Measurements from ENCODE around the gene AGAP1. TPM values are rescaled to one million over a fixed set of nuclear protein-coding genes. Genes with fewer than 3 reads are reported as not detected.

AGAP1 gene
- polyA plus RNA-seq, 2 of the 4 experiments (the other 2 are of a cell fraction) = 20.2 to 21.9 TPM

DNA sequence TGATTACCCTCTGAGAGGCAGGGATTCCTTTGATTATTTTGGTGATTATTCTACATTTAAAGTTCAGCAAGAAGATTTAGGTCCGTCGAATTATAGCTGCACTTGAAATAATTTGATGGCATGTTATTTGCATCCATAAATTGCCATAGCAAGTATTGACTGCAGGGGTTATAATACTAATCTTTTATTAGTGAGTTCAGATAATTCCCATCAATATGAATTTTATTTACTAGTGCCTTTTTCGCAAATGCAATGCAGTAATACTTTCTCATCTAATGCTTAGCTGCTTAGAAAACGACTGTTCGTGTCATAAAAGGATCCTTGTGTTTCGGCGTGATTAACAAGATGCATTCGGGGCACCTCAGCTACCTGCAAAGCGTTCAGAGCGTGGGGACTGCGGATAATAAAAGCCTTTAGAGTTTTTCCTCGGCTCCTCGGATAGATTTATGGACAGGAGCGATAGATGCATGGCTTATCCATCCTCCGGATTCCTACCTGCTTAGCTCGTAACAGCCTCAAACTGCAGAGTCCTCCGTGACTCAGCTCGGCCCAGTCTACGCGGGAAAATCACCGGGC lies 676.8 kb downstream of the AGAP1 start:
- H3K4me2 ChIP-seq = no peak overlapping the region
- ChIA-PET CTCF (interaction anchor here (2.1 to 3.7 kb wide), 2 partner anchors 10 to 391 kb away, joined by 8 to 17 read pairs; no protein-coding TSS in a partner anchor), POLR2A (no interaction called here)
- no peaks in the 10 kb centered on the region for H3K9me3 ChIP-seq
- DNase-seq (ENCODE audit: low read depth in 1 of 2, low spot score in 1 of 2) = no peak
- ATAC-seq = no peak
- 92% methylated on average over 21 of the region's 21 CpGs for WGBS (ENCODE audit: missing lambda C conversion rate)
- TF ChIP-seq, protein P1, sequence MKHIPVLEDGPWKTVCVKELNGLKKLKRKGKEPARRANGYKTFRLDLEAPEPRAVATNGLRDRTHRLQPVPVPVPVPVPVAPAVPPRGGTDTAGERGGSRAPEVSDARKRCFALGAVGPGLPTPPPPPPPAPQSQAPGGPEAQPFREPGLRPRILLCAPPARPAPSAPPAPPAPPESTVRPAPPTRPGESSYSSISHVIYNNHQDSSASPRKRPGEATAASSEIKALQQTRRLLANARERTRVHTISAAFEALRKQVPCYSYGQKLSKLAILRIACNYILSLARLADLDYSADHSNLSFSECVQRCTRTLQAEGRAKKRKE (CRISPR knock-in tag; IDR thresholded peaks at IDR 0.05; ENCODE audit: low read depth) = no peak
- no peak for TF ChIP-seq ZNF302 (CRISPR knock-in tag; IDR thresholded peaks at IDR 0.05)
- no peak for TF ChIP-seq CHD2 (IDR thresholded peaks at IDR 0.05; ENCODE audit: low read length, partially characterized antibody)
- no peak for TF ChIP-seq HDAC2 (IDR thresholded peaks at IDR 0.05)
- TF ChIP-seq FOSL2 (IDR thresholded peaks at IDR 0.05) = no peak
- no peak for TF ChIP-seq FOSL2 (CRISPR knock-in tag; IDR thresholded peaks at IDR 0.05)
- no peak for TF ChIP-seq FOSB (CRISPR knock-in tag; IDR thresholded peaks at IDR 0.05)
- no peak for TF ChIP-seq HOXB13 (CRISPR knock-in tag; IDR thresholded peaks at IDR 0.05; ENCODE audit: low read depth)
- TF ChIP-seq, protein P2, sequence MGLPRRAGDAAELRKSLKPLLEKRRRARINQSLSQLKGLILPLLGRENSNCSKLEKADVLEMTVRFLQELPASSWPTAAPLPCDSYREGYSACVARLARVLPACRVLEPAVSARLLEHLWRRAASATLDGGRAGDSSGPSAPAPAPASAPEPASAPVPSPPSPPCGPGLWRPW (IDR thresholded peaks at IDR 0.05) = no peak
- no peak for TF ChIP-seq FOXS1 (CRISPR knock-in tag; IDR thresholded peaks at IDR 0.05)
- no peak for TF ChIP-seq BHLHE40 (IDR thresholded peaks at IDR 0.05; ENCODE audit: low read depth, low read length)
- no peak for TF ChIP-seq MAZ (IDR thresholded peaks at IDR 0.05; ENCODE audit: borderline replicate concordance, low read depth, low read length)
- no peak for TF ChIP-seq ZFP36 (IDR thresholded peaks at IDR 0.05; ENCODE audit: borderline replicate concordance, partially characterized antibody)
- no peak for TF ChIP-seq KDM1A (IDR thresholded peaks at IDR 0.05; ENCODE audit: low read depth)
- TF ChIP-seq TFCP2L1 (CRISPR knock-in tag; IDR thresholded peaks at IDR 0.05) = no peak
- TF ChIP-seq CBX2 (IDR thresholded peaks at IDR 0.05; ENCODE audit: borderline replicate concordance, low read depth) = no peak
- TF ChIP-seq, protein P3, sequence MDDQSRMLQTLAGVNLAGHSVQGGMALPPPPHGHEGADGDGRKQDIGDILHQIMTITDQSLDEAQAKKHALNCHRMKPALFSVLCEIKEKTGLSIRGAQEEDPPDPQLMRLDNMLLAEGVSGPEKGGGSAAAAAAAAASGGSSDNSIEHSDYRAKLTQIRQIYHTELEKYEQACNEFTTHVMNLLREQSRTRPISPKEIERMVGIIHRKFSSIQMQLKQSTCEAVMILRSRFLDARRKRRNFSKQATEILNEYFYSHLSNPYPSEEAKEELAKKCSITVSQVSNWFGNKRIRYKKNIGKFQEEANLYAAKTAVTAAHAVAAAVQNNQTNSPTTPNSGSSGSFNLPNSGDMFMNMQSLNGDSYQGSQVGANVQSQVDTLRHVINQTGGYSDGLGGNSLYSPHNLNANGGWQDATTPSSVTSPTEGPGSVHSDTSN (IDR thresholded peaks at IDR 0.05) = no peak
- no peak for TF ChIP-seq SREBF2 (IDR thresholded peaks at IDR 0.05)
- TF ChIP-seq CEBPB (IDR thresholded peaks at IDR 0.05) = no peak
- no peak for TF ChIP-seq RCOR1 (IDR thresholded peaks at IDR 0.05; ENCODE audit: low read depth, low read length)
- no peak overlapping the region for H3K4me3 ChIP-seq
- FAIRE-seq = no peak
- H3K4me1 ChIP-seq = peaks cover 12% of the 10 kb centered on the region; the same call in 2 of the 3 replicates
- H3K27ac ChIP-seq = no peak overlapping the region

DNA sequence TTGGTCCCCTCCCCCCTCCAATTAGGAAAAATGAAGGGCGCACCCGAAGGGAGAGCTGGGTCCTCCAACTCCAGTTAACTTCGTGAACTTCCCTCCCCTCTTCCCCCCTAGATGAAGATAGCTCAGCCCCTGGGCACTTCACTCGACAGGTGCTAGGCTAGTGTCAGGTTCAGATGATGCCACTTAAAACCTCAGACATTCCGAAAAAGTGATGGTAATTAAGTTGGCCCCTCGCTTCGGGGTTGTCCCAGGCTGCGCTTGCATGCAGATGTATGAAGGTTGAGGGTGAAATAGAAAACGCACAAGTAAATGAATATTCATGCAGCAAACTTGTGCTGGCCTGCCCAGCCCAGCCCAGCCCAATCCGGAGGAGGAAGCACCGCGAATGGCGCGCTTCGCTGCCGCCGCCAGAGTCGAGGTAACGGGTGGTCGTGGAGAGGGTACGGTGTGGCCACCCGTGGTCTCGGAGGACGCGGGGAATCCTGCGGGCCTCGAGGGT lies 677.4 kb downstream of the AGAP1 start:
- ChIA-PET CTCF (interaction anchor here (0.6 to 3.7 kb wide), 3 partner anchors 10 to 391 kb away, joined by 3 to 17 read pairs (median 8); no protein-coding TSS in a partner anchor), POLR2A (no interaction called here)
- Histone ChIP-seq H3K4me1 (peaks cover 12% of the 10 kb centered on the region; the same call in 2 of the 3 replicates), H3K4me2 (no peak overlapping the region), H3K9me3 (no peaks in the 10 kb centered on the region), H3K27ac (no peak overlapping the region), H3K4me3 (no peak overlapping the region)
- no peak for TF ChIP-seq SMC3 (IDR thresholded peaks at IDR 0.05)
- no peak for TF ChIP-seq HDAC2 (IDR thresholded peaks at IDR 0.05)
- TF ChIP-seq KDM1A (IDR thresholded peaks at IDR 0.05; ENCODE audit: low read depth) = no peak
- no peak for TF ChIP-seq NPAS2 (CRISPR knock-in tag; IDR thresholded peaks at IDR 0.05; ENCODE audit: borderline replicate concordance)
- DNase-seq (ENCODE audit: low read depth in 1 of 2, low spot score in 1 of 2) (no peak), FAIRE-seq (no peak), ATAC-seq (no peak)
- 92% methylated on average over 27 of the region's 27 CpGs for WGBS (ENCODE audit: missing lambda C conversion rate)

DNA sequence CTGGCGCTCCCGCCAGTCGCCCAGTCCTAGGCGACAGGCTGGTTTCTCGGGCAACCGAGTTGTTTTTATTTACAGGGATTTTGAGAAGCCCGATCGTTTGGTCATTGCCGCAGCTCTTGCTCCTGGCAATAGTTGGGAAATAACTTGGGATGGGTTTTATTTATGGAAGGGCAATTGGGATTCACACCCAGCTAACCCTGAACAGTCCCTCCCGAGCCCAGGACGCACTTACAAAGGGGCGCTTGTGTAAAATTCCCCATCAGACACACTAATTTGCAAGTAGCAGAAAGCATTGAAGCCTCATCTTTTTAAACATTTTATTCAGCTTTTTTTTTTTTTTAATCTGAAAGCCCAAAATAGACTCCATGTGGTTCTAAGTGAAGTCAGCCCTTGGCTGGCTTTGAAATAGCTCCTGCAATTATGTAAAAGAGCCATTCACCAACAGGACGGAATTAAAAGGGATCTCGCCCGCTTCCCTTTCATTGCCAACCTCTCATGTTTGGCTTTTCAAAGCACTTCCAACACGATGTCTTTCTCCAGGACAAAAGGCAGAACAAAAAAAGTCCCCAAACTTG lies 677.9 kb downstream of the AGAP1 start:
- CTCF ChIA-PET = interaction anchor here (0.6 to 3.7 kb wide), 3 partner anchors 9 to 392 kb away, joined by 3 to 17 read pairs (median 8); no protein-coding TSS in a partner anchor
- POLR2A ChIA-PET = no interaction called here
- H3K27ac ChIP-seq = no peak overlapping the region
- FAIRE-seq (no peak), DNase-seq (ENCODE audit: low read depth in 1 of 2, low spot score in 1 of 2) (no peak), ATAC-seq (no peak)
- WGBS (ENCODE audit: missing lambda C conversion rate) = 93% methylated on average over 16 of the region's 16 CpGs
- H3K4me1 ChIP-seq = peaks cover 9% of the 10 kb centered on the region; the same call in 2 of the 3 replicates
- H3K4me3 ChIP-seq = no peak overlapping the region
- H3K9me3 ChIP-seq = no peaks in the 10 kb centered on the region
- no peak for TF ChIP-seq EP300 (IDR thresholded peaks at IDR 0.05)
- no peak for TF ChIP-seq NR3C1 (IDR thresholded peaks at IDR 0.05)
- no peak for TF ChIP-seq CBX2 (IDR thresholded peaks at IDR 0.05; ENCODE audit: borderline replicate concordance, low read depth)
- no peak overlapping the region for H3K4me2 ChIP-seq

Data from A549 (cell line).